ENCODE data around the gene SDHC. TPM values are rescaled to one million over a fixed set of nuclear protein-coding genes. Genes with fewer than 3 reads are reported as not detected.
"Not testable (repeated sequence)": the region's sequence is repeated elsewhere in the genome, so short reads cannot be mapped to it uniquely, and the experiment has no call there.

The SDHC gene

GRCh38 chr1:161407451-161407985, 93.3 kb downstream of the SDHC start:
- H3K4me2 ChIP-seq (ENCODE audit: low read length), result no peak overlapping the region
- H3K9me3 ChIP-seq (replicated peaks; ENCODE audit: low read length), result no peaks in the 10 kb centered on the region
- no peak overlapping the region for H3K4me3 ChIP-seq (ENCODE audit: low read length)
- H3K27me3 ChIP-seq (ENCODE audit: control insufficient read depth, insufficient read depth, low read length), result no peaks in the 10 kb centered on the region
- no peaks in the 10 kb centered on the region for H3K4me1 ChIP-seq (ENCODE audit: control insufficient read depth, insufficient read depth, low read length)
- H3K9ac ChIP-seq (ENCODE audit: low read depth, low read length), result no peak overlapping the region
- no peaks in the 10 kb centered on the region for H3K36me3 ChIP-seq (ENCODE audit: insufficient read depth, low read length)

GRCh38 chr1:161408429-161409052, 94.4 kb downstream of the SDHC start:
- no peak overlapping the region for H3K9ac ChIP-seq (ENCODE audit: low read depth, low read length)
- H3K27me3 ChIP-seq (ENCODE audit: control insufficient read depth, insufficient read depth, low read length), result no peaks in the 10 kb centered on the region
- H3K36me3 ChIP-seq (ENCODE audit: insufficient read depth, low read length), result no peaks in the 10 kb centered on the region
- no peaks in the 10 kb centered on the region for H3K4me1 ChIP-seq (ENCODE audit: control insufficient read depth, insufficient read depth, low read length)
- no peak overlapping the region for H3K4me2 ChIP-seq (ENCODE audit: low read length)
- H3K9me3 ChIP-seq (replicated peaks; ENCODE audit: low read length), result no peaks in the 10 kb centered on the region
- no peak overlapping the region for H3K4me3 ChIP-seq (ENCODE audit: low read length)

GRCh38 chr1:161409848-161410635, 95.9 kb downstream of the SDHC start:
- not testable (repeated sequence) for H3K27me3 ChIP-seq (ENCODE audit: control insufficient read depth, insufficient read depth, low read length); H3K9ac ChIP-seq (ENCODE audit: low read depth, low read length); H3K4me3 ChIP-seq (ENCODE audit: low read length); H3K4me2 ChIP-seq (ENCODE audit: low read length); H3K36me3 ChIP-seq (ENCODE audit: insufficient read depth, low read length); H3K9me3 ChIP-seq (replicated peaks; ENCODE audit: low read length); H3K4me1 ChIP-seq (ENCODE audit: control insufficient read depth, insufficient read depth, low read length)

- not testable (repeated sequence) for H3K4me1 ChIP-seq (ENCODE audit: control insufficient read depth, insufficient read depth, low read length); H3K27me3 ChIP-seq (ENCODE audit: control insufficient read depth, insufficient read depth, low read length); H3K9ac ChIP-seq (ENCODE audit: low read depth, low read length)
Observed at GRCh38 chr1:161410636-161410970, 96.4 kb downstream of the SDHC start.

More at GRCh38 chr1:161410636-161410970, 96.4 kb downstream of the SDHC start:
- H3K36me3 ChIP-seq (ENCODE audit: insufficient read depth, low read length); H3K4me2 ChIP-seq (ENCODE audit: low read length); H3K9me3 ChIP-seq (replicated peaks; ENCODE audit: low read length); H3K4me3 ChIP-seq (ENCODE audit: low read length): not testable (repeated sequence)

Small RNAs within 50 kb of the gene (small RNA-seq; reads per million reads assigned to genes)
- gene AL592295.2, result not detected
- not detected for gene RNU6-481P
